Psoas muscle (tissue), 8 donors: ENCODE results near the gene RREB1. TPM values are rescaled to one million over a fixed set of nuclear protein-coding genes. Genes with fewer than 3 reads are reported as not detected.
A peak's percentile ranks its signal among the peaks of the same experiment; 100 is the strongest.

Source experiments
- ATAC-seq, 4 donors: fragments of 200-7000 bp; cut with Tn5 transposase; one replicate each; pipeline ENCODE4 v1.9.1; 2020; ENCODE audit warnings: moderate library complexity in 3 of 4, mild to moderate bottlenecking in 2 of 4
- DNase-seq, 2 donors: peaks; one replicate each; pipeline ENCODE4 v3.0.0-alpha.2; 2020
- H3K27ac ChIP-seq: fragments of 200-600 bp; one replicate; pipeline ENCODE4 v1.8.0; 2022
- H3K27me3 ChIP-seq, 3 donors: fragments of 200-600 bp in 1 of 3; one replicate each; pipeline versions ENCODE4 v1.6.1 to v1.8.0; 2013 to 2022; ENCODE audit warnings: low read length in 2 of 3, mild to moderate bottlenecking in 2 of 3, moderate library complexity in 1 of 3; ENCODE audit not compliant: insufficient read depth in 3 of 3
- H3K36me3 ChIP-seq, 2 donors: fragments of 200-600 bp in 1 of 2; one replicate each; pipeline versions ENCODE4 v1.6.1 to v1.8.0; 2013 to 2022; ENCODE audit warnings: low read depth in 1 of 2, mild to moderate bottlenecking in 1 of 2, moderate library complexity in 1 of 2; ENCODE audit not compliant: insufficient read depth in 1 of 2
- H3K4me1 ChIP-seq: fragments of 200-600 bp; one replicate; pipeline ENCODE4 v1.8.0; 2022
- H3K4me3 ChIP-seq: fragments of 200-600 bp; one replicate; pipeline ENCODE4 v1.8.0; 2022; ENCODE audit warnings: mild to moderate bottlenecking
- H3K9me3 ChIP-seq: fragments of 200-600 bp; one replicate; pipeline ENCODE4 v1.8.0; 2022
- whole genome bisulfite sequencing, 3 donors: extraction: QIAGEN DNeasy Blood & Tissue Kit; methylation state at CpG; one replicate each; pipeline versions ENCODE4 v1.1.6 to v1.1.7; 2013; 5-methylcytosine and 5-hydroxymethylcytosine counted together
- intact Hi-C, 2 donors: fragments of 100-400 bp; cut with DNase I; formaldehyde crosslinking; loops; one replicate each; pipeline versions ENCODE4 v1.11.0 to v1.14.2; 2022
- polyA plus RNA-seq, 3 donors: library from polyadenylated mRNA; stranded (reverse); fragments of 200-250 nt; gene quantifications; one replicate each; pipeline ENCODE4 v1.2.3, GENCODE V29; 2013
- total RNA-seq, 4 donors: library from RNA; stranded (reverse); fragmentation: NEBNext Ultra II Directional in 2 of 4; extraction: Animal tissue kit (Norgen Biotek cat#: 25700) in 2 of 4; gene quantifications; one replicate each; pipeline versions ENCODE4 v1.2.1 to v1.2.4, GENCODE V29; 2021 to 2023
- TF ChIP-seq, protein P1 (sequence below): fragments of 200-600 bp; IDR thresholded peaks from one replicate; pipeline ENCODE4 v1.8.0; 2022; ENCODE audit warnings: antibody characterized with exemption
- donor health status: healthy with polysubstance abuse.
- donor health status: DM: no; HTN: no; CAD: no; lungs with moderate emphysema.
- donor health status: Bipolar disorder and iron deficiency.
- donor health status: healthy.
- donor health status: DM: yes; HTN: yes; CAD: no.
- donor health status: DM: no; HTN: no; CAD: no.
- donor health status: DM: no; HTN: no; CAD: no.
- donor health status: DM: yes; HTN: yes; CAD: no.

RREB1 gene
- total and polyA plus RNA-seq, 7 donors = 4.6 to 49.4 (median 32.7) TPM

DNA sequence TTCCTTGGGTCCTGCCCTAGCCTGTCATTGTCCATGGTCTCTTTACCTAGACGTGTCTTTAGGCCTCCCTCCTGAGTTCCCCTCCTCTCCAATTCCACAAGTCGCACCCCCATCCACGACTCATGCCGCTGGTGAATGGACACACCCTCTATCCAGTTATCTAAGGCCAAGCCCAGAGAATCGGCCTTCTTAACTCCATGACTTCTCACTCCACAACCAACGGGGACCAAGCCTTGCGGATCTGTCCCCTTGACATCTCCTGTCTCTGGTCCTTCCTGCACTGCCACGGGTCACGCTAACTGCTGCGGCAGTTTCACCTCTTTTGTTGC is 7.0 kb upstream of the RREB1 start:
- Histone ChIP-seq H3K9me3 (no peaks in the 10 kb centered on the region), H3K4me1 (no peaks in the 10 kb centered on the region), H3K4me3 (no peak overlapping the region), H3K27me3 (no peaks in the 10 kb centered on the region), H3K27ac (no peak overlapping the region), H3K36me3 (no peaks in the 10 kb centered on the region)
- DNase-seq (no peak), ATAC-seq (no peak)
- intact Hi-C loops = no loop called here
- 85 to 91% (median 90%) methylated on average over 10 of the region's 10 CpGs for WGBS, 3 donors
- TF ChIP-seq, protein P1, sequence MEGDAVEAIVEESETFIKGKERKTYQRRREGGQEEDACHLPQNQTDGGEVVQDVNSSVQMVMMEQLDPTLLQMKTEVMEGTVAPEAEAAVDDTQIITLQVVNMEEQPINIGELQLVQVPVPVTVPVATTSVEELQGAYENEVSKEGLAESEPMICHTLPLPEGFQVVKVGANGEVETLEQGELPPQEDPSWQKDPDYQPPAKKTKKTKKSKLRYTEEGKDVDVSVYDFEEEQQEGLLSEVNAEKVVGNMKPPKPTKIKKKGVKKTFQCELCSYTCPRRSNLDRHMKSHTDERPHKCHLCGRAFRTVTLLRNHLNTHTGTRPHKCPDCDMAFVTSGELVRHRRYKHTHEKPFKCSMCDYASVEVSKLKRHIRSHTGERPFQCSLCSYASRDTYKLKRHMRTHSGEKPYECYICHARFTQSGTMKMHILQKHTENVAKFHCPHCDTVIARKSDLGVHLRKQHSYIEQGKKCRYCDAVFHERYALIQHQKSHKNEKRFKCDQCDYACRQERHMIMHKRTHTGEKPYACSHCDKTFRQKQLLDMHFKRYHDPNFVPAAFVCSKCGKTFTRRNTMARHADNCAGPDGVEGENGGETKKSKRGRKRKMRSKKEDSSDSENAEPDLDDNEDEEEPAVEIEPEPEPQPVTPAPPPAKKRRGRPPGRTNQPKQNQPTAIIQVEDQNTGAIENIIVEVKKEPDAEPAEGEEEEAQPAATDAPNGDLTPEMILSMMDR = no peak

DNA sequence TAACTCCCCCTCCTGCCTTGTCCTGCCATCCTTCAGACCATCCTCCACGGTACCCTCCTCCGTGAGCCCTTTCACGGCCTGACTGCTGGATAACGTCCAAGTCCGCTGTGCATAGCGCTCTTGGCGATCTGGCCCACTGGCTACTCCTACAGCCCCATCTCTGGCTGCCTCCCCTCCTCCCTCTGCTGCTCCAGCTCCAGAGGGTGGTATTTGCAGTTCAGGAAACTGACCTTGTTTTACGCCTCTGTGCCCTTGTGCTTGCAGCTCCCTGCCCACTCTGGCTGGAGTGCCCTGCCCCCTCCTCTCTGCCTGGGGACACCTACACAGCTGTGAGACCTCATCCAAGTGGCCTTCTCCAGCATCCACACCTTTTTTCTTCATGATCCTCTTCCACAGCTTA is 6.5 kb upstream of the RREB1 start:
- Histone ChIP-seq H3K36me3 (no peaks in the 10 kb centered on the region), H3K4me1 (no peaks in the 10 kb centered on the region), H3K27me3 (no peaks in the 10 kb centered on the region), H3K27ac (no peak overlapping the region), H3K9me3 (no peaks in the 10 kb centered on the region), H3K4me3 (no peak overlapping the region)
- DNase-seq = no peak
- intact Hi-C loops = no loop called here
- ATAC-seq = no peak
- 83 to 92% (median 90%) methylated on average over 8 of the region's 8 CpGs for WGBS, 3 donors
- TF ChIP-seq, protein P1 = no peak

DNA sequence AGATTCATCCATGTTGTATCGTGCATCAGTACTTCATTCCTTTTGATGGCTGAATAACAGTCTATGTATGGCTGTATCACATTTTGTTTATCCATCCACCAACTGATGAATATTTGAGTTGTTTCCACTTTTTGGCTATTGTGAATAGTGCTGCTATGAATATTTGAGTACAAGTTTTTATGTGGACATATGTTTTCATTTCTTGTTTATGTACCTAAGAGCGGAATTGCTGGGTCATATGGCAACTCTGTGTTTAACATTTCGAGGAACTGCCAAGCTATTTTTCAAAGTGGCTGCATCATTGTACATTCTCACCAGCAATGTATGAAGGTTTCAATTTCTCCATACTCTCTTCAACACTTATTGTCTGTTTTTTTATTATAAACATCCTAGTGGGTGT is 3.0 kb upstream of the RREB1 start:
- Histone ChIP-seq H3K4me3 (no peak overlapping the region), H3K36me3 (no peaks in the 10 kb centered on the region), H3K27me3 (no peaks in the 10 kb centered on the region), H3K4me1 (no peaks in the 10 kb centered on the region), H3K27ac (no peak overlapping the region), H3K9me3 (no peaks in the 10 kb centered on the region)
- DNase-seq = no peak
- intact Hi-C loops = loop anchor here (5.0 kb wide), 2 partner anchors 52 to 133 kb away; no protein-coding TSS in a partner anchor
- WGBS, 3 donors = 95 to 99% (median 97%) methylated on average over 3 of the region's 3 CpGs
- ATAC-seq = no peak
- TF ChIP-seq, protein P1 = no peak

DNA sequence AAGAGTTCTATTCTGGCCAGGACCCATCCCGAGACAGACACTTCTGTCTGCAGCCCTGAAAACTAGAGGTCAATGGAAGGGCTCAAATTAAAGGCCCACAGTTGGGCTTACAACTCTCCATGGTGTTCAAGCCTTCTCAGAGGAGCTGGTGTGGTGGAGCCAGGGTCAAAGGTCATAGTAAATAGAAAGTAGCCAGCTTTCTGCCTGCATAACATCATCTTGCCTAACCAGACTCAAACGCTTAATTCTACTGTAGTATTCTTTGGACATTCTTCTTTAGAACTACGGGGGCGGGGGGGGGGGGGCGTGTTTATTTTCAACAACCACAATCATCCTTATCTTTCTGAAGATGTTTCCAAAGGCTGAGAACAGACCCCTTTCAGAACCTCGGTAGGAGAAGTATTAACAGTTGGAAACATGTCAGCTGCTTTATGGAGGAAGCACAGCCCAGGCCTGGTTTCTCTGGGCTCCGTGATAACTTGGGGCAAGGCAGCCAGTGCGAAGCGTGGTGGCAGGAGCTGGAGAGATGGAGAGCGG is 1.5 kb upstream of the RREB1 start:
- intact Hi-C loops = loop anchor here (5.0 kb wide), 2 partner anchors 54 to 131 kb away; no protein-coding TSS in a partner anchor
- DNase-seq = no peak
- H3K36me3 ChIP-seq = no peaks in the 10 kb centered on the region
- H3K4me3 ChIP-seq = peak overlapping the region; percentile 84
- TF ChIP-seq, protein P1 = no peak
- H3K4me1 ChIP-seq = peaks cover 9% of the 10 kb centered on the region
- H3K27me3 ChIP-seq = no peaks in the 10 kb centered on the region
- 59 to 67% (median 63%) methylated on average over 10 of the region's 10 CpGs for WGBS, 3 donors
- no peaks in the 10 kb centered on the region for H3K9me3 ChIP-seq
- no peak for ATAC-seq
- peak overlapping the region; percentile 86 for H3K27ac ChIP-seq
